ENCODE data around the gene ZNF346.
A peak's percentile ranks its signal among the peaks of the same experiment; 100 is the strongest.

ZNF346 gene

GRCh38 chr5:177067503-177067902 lies 45.0 kb downstream of the ZNF346 start:
- TF ChIP-seq CTCF (IDR thresholded peaks at IDR 0.05): no peak

DNA sequence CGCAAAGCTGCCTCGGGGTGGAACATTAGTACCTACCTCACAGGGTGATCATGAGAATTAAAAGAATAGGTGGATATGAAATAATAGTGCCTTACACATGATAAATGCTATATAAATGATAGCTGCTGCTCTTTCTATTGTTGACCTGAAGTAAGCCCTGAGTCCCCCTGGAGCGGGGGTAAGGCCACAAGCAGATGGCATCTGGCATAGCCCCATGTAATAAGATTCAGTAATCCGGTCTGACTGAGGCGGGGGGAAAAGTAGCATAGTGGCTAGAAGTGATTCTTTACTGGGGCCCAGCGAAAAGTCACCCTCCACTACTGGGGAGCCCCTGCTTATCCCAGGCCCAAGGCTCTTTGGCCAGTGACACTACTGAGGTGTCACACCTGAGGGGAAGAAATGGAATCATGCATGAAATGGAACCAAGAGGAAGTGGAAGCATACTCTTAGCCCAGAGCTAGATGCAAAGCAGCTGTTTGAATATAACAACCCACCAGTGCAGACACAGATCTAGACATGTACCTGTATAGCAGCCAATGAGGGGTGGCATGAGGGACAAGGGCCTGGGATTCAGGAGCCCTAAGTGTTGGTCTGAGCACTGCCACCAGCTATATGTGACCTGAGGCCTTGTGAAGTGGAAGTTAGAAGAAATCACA lies 48.2 kb downstream of the ZNF346 start:
- TF ChIP-seq CTCF (IDR thresholded peaks at IDR 0.05): no peak

DNA sequence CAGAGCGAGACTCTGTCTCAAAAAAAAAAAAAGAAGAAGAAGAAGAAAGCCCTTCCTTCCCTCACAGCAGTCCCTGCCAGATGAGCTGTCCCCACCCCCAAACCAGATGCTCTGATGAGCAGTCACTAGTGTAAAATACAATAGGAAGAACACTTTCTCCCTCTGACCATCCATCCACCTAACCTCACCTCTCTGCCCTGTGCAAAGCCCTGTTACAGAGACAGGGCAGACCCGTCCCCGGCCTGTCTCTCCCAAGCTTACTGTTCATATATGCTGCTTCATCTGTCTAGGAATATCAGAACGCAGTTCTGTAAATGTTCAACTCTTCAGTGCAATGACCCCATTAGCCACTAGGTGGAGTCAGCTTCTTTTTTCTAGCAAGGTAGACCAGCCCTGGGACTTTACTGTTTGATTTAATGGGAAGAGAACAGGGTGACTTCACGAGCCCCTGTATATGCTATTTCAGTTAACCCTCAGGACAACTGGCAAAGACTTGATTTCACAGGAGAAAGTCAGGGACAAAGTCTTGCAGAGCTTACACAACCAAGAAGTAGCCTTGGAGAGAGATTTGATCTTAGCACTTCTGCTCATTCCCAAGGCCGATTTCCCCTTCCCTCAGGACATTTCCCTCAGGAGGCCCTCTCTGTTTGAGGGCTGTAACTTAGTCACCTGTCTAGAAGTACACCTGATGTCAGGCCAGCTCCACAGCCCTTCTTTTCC lies 49.3 kb downstream of the ZNF346 start:
- TF ChIP-seq CTCF (IDR thresholded peaks at IDR 0.05): peak; percentile 93

DNA sequence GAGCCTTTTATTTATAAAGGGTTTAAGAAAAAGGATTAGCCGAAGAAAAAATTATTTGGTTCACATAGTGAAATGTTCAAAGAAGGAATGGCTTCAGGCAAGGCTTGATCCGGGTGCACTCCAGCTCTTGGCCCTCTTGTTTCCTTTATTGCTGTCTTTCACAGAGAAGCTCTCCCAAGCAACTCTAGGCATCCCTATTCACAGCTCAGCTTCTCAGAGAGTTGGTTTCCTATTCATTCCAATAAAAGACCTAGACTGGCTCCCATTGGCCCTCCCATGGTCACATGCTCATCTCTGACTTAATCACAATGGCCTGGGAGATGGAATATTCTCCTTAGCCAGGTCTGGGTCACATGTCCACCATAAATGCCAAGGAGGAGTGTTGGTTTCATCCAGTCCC lies 54.8 kb downstream of the ZNF346 start:
- no peak for TF ChIP-seq CTCF (IDR thresholded peaks at IDR 0.05)

- TF ChIP-seq CTCF (IDR thresholded peaks at IDR 0.05): no peak
Measured at GRCh38 chr5:177079606-177080005, 57.1 kb downstream of the ZNF346 start.

GRCh38 chr5:177080265-177080664 lies 57.8 kb downstream of the ZNF346 start:
- TF ChIP-seq CTCF (IDR thresholded peaks at IDR 0.05): no peak

DNA sequence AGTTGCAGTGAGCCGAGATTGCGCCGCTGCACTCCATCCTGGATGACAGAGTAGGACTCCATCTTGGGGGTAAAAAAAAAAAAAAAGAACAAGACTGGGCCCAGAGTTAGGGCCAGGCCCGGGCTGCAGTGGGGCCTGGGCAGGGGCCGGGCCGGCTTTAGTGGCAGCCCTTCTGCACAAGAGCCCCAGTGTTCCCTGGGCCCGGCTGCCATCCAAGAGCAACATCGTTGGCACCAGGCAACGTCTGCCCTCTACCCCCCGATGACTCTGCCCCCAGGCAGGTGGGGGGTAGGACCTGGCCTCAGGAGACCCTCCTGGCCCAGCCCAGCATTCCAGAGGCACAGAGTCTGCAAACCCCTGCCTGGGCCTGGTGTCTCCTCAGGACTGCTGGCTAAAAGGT lies 59.4 kb downstream of the ZNF346 start:
- no peak for TF ChIP-seq CTCF (IDR thresholded peaks at IDR 0.05)
